ENCODE data around the gene APOBEC4. TPM values are rescaled to one million over a fixed set of nuclear protein-coding genes. Genes with fewer than 3 reads are reported as not detected.

The APOBEC4 gene
- polyA plus RNA-seq, 1 donor from 2014 or later: not detected

- Histone ChIP-seq H3K27ac (ENCODE audit: low read length) (no peak overlapping the region), H3K36me3 (ENCODE audit: insufficient read depth, low read length) (no peaks in the 10 kb centered on the region), H4K20me1 (ENCODE audit: insufficient read depth) (no peaks in the 10 kb centered on the region), H3K9me3 (ENCODE audit: low read length) (no peaks in the 10 kb centered on the region), H3K79me2 (replicated peaks; ENCODE audit: insufficient read depth, low read length) (peaks cover 57% of the 10 kb centered on the region), H3K9me2 (ENCODE audit: insufficient read depth, low read length) (no peaks in the 10 kb centered on the region), H3K4me3 (ENCODE audit: low read length) (peak overlapping the region; percentile 82), H3K9ac (ENCODE audit: low read length) (no peak overlapping the region), H3K27me3 (ENCODE audit: insufficient read depth, low read depth, low read length) (no peaks in the 10 kb centered on the region), H2AFZ (ENCODE audit: low read depth, low read length) (no peak overlapping the region), H3K4me2 (ENCODE audit: low read length) (peak overlapping the region; percentile 63), H3F3A (ENCODE audit: insufficient read depth, low read length, poor library complexity, severe bottlenecking) (no peaks in the 10 kb centered on the region)
- TF ChIP-seq CTCF (IDR thresholded peaks at IDR 0.05; ENCODE audit: poor library complexity, severe bottlenecking) (no peak), RAD21 (conservative IDR thresholded peaks at IDR 0.05) (no peak), REST (IDR thresholded peaks at IDR 0.05; ENCODE audit: borderline replicate concordance) (no peak), EP300 (conservative IDR thresholded peaks at IDR 0.05; ENCODE audit: poor library complexity, severe bottlenecking) (no peak), POLR2AphosphoS5 (IDR thresholded peaks at IDR 0.05) (no peak), EZH2 (IDR thresholded peaks at IDR 0.05; ENCODE audit: borderline replicate concordance, insufficient read depth, low read length, poor library complexity, severe bottlenecking) (no peak), SMC3 (conservative IDR thresholded peaks at IDR 0.05; ENCODE audit: poor library complexity) (no peak)
Observed at GRCh38 chr1:183638649-183639387, 14.3 kb downstream of the APOBEC4 start.

- H3K9me3 ChIP-seq (ENCODE audit: low read length): no peaks in the 10 kb centered on the region
- H3K4me3 ChIP-seq (ENCODE audit: low read length): peak overlapping the region; percentile 82
- H3K27ac ChIP-seq (ENCODE audit: low read length): peak overlapping the region; percentile 82
- peak overlapping the region; percentile 63 for H3K4me2 ChIP-seq (ENCODE audit: low read length)
- H3K9me2 ChIP-seq (ENCODE audit: insufficient read depth, low read length): no peaks in the 10 kb centered on the region
- H3K27me3 ChIP-seq (ENCODE audit: insufficient read depth, low read depth, low read length): no peaks in the 10 kb centered on the region
- H4K20me1 ChIP-seq (ENCODE audit: insufficient read depth): no peaks in the 10 kb centered on the region
- no peak overlapping the region for H2AFZ ChIP-seq (ENCODE audit: low read depth, low read length)
- H3K79me2 ChIP-seq (replicated peaks; ENCODE audit: insufficient read depth, low read length): peaks cover 66% of the 10 kb centered on the region
- no peak for TF ChIP-seq SMC3 (conservative IDR thresholded peaks at IDR 0.05; ENCODE audit: poor library complexity)
- TF ChIP-seq CTCF (IDR thresholded peaks at IDR 0.05; ENCODE audit: poor library complexity, severe bottlenecking): no peak
- TF ChIP-seq POLR2AphosphoS5 (IDR thresholded peaks at IDR 0.05): no peak
- TF ChIP-seq EZH2 (IDR thresholded peaks at IDR 0.05; ENCODE audit: borderline replicate concordance, insufficient read depth, low read length, poor library complexity, severe bottlenecking): no peak
- no peak for TF ChIP-seq TAF1 (IDR thresholded peaks at IDR 0.05; ENCODE audit: low read depth)
- TF ChIP-seq REST (IDR thresholded peaks at IDR 0.05; ENCODE audit: borderline replicate concordance): no peak
- no peak for TF ChIP-seq EP300 (conservative IDR thresholded peaks at IDR 0.05; ENCODE audit: poor library complexity, severe bottlenecking)
- no peak for TF ChIP-seq MXI1 (conservative IDR thresholded peaks at IDR 0.05; ENCODE audit: poor library complexity, severe bottlenecking)
- no peak for TF ChIP-seq RAD21 (conservative IDR thresholded peaks at IDR 0.05)
- H3F3A ChIP-seq (ENCODE audit: insufficient read depth, low read length, poor library complexity, severe bottlenecking): no peaks in the 10 kb centered on the region
- no peaks in the 10 kb centered on the region for H3K36me3 ChIP-seq (ENCODE audit: insufficient read depth, low read length)
- H3K9ac ChIP-seq (ENCODE audit: low read length): peak overlapping the region; percentile 85
Observed at GRCh38 chr1:183636783-183637182, 16.3 kb downstream of the APOBEC4 start.

Data from neural cell (in vitro differentiated cells).